IMR-90 (cell line): Measurements from ENCODE around the gene CTDSP1.

Experiments used
- BHLHE40 ChIP-seq: fragments of 150-350 bp; IDR thresholded peaks from 2 replicates; pipeline ENCODE4 v1.6.1; 2016; ENCODE audit warnings: mild to moderate bottlenecking, low read depth, low read length
- CEBPB ChIP-seq: IDR thresholded peaks from 2 replicates; pipeline ENCODE4 v1.6.1; 2012; ENCODE audit warnings: low read depth, low read length, improper control_type of control experiment
- CTCF ChIP-seq: conservative IDR thresholded peaks from 2 replicates; pipeline ENCODE4 v1.5.1; 2012; ENCODE audit warnings: mild to moderate bottlenecking, low read depth, low read length, improper control_type of control experiment
- FOS ChIP-seq: fragments of 150-350 bp; IDR thresholded peaks from 2 replicates; pipeline ENCODE4 v1.6.1; 2016; ENCODE audit warnings: low read depth, low read length
- POLR2A ChIP-seq: IDR thresholded peaks from 2 replicates; pipeline ENCODE4 v1.6.1; 2012; ENCODE audit warnings: mild to moderate bottlenecking, low read depth, low read length
- RAD21 ChIP-seq: IDR thresholded peaks from 2 replicates; pipeline ENCODE4 v1.6.1; 2012; ENCODE audit warnings: low read length, improper control_type of control experiment
- RCOR1 ChIP-seq: IDR thresholded peaks from 2 replicates; pipeline ENCODE4 v1.6.1; 2012; ENCODE audit warnings: mild to moderate bottlenecking, low read length, improper control_type of control experiment; ENCODE audit not compliant: insufficient replicate concordance

DNA sequence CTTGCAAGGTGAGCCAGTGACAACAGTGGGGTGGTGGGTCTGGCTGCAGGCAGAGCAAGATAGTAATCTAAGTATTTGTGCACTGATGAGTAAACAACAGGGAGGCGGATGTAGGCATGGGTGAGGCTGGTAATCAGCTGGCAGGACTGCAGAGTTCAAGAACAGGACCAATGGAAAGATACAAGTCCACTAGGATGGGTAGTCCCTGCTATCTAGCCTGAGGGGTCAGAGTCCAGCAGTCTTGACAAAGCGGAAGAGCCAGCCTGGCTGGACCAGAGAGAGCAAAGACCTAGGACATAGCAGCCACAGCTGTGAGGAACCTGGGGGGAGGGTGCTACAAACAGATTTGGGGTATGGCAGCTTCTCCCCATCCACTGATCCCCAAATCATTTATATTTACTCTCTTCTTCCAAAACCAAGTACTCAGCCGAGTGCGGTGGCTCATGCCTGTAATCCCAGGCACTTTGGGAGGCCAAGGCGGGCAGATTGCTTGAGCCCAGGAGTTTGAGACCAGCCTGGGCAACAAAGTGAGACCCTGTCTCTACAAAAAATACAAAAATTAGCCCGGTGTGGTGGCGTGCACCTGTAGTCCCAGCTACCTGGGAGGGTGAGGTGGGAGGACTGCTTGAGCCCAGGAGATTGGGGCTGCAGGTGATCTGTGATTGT lies 45.2 kb downstream of the CTDSP1 start:
- TF ChIP-seq CTCF (no peak), FOS (no peak), POLR2A (no peak), RCOR1 (no peak), RAD21 (no peak), CEBPB (no peak), BHLHE40 (no peak)
